Smooth muscle cell of the brain vasculature (primary cell): ENCODE measurements around the gene ILF2.

ENCODE experiments used
- DNase-seq: peaks from one replicate; pipeline ENCODE4 v3.0.0-alpha.2; 2012; ENCODE audit warnings: low read depth, low spot score

Gene ILF2

DNA sequence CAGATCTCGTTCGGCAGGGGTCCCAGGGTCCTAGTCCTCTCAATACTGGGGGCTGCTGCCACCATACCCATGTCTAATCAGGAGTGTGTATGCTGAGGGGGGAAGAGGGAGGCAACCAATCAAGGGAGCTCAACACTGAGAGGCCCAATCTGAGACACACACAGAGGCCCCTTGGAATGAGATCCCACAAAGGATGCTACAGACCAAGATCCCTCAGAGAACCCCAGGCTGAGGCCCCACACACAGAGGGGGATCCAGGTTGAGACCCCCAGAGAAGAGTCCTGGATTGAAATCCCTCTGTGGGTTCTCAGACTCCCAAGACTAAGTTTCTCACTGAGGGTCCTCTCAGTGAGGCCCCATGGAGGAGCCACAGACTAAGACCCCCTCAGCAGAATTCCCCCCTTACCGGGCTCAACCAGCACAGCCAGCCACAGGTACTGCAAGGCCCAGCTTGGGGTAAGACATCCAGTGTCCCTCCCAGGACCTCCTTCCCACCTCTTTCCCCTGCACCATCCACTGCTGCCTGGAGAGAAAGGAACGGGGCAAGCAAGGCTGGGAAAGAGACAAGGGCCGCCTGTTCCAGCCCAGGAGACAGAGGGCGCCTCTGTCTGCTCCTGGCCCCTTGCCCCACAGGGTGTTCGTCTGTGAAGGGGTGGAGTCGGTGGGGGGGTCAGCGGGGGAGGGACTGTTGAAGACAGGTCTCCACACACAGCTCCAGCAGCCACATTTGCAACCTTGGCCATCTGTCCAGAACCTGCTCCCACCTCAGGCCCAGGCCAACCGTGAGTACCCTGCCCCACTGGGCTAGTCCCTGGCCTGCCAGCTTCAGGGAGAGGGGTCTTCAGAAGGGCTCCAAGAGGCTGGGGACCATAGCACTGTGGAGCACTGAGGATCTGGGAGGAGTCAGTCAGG is 42.8 kb downstream of the ILF2 start, which contains the start of gene S100A1:
TSS of gene S100A1 (plus strand) at position 720 of the 912 bp plus-strand sequence. CDS start 2,088 bp downstream, outside the sequence.
- no peak for DNase-seq

- DNase-seq = peak; percentile 86
Measured at GRCh38 chr1:153626904-153627714, 43.7 kb downstream of the ILF2 start, which contains the start of gene S100A13. S100A13 (minus strand) TSS chr1:153627505; CDS start chr1:153626472, 1,033 bp downstream.

- DNase-seq = no peak
Measured at GRCh38 chr1:153626477-153626903, 44.3 kb downstream of the ILF2 start.

GRCh38 chr1:153624965-153625611 is 45.7 kb downstream of the ILF2 start:
- no peak for DNase-seq

GRCh38 chr1:153623101-153623500 is 47.7 kb downstream of the ILF2 start:
- DNase-seq = no peak

- DNase-seq = no peak
Measured at GRCh38 chr1:153619171-153619570, 51.6 kb downstream of the ILF2 start.

DNA sequence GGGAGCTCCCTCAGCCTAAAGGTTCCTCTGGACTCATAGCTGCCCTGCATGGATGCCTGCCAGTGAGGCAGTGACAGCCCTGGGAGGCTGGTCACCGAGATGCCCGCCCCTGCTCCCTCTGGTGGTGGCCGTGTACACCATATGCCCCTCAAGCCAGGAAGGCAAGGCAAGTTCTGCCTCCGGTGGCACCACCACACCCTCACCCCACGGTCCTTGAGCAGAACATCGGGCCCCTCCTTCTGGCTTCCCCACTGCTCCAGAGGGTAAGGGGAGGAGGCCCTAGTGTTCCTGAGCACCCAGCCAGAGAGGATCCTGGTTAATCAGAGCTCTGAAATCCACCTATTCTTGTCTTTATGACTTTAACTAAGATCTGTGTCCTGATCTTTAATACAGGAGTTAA is 53.1 kb downstream of the ILF2 start:
- DNase-seq = no peak

- no peak for DNase-seq
Measured at GRCh38 chr1:153616917-153617311, 53.9 kb downstream of the ILF2 start.

- DNase-seq = no peak
Measured at GRCh38 chr1:153616144-153616916, 54.5 kb downstream of the ILF2 start, which contains the start of gene S100A14. S100A14 (minus strand) TSS chr1:153616325; CDS start chr1:153615858, 467 bp downstream.

GRCh38 chr1:153615406-153615805 is 55.4 kb downstream of the ILF2 start:
- no peak for DNase-seq

DNA sequence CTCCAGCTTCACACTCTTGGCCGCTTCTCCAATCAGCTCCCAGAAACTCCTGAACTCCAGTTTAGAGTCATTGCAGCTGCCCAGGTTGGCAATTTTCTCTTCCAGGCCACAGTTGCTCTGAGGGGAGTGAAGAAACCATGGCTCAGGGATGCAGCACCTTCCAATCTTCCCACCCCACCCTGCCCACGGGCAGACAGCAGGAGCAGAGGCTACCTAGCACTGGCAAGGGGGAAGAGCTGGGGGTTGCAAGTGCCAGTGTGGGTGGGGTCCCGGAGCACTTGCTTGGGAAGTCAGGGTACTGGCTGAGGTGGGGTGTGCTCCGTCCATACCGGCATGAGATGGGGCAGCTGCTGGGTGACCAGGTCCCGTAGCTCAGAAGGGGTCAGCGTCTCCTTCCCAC is 55.9 kb downstream of the ILF2 start:
- no peak for DNase-seq

GRCh38 chr1:153614189-153614900 is 56.4 kb downstream of the ILF2 start:
- DNase-seq = no peak

- no peak for DNase-seq
Measured at GRCh38 chr1:153613406-153613805, 57.4 kb downstream of the ILF2 start.

GRCh38 chr1:153612755-153613331 is 58.0 kb downstream of the ILF2 start, which contains the start of gene S100A16:
S100A16 (minus strand) TSS chr1:153613137; CDS start chr1:153608151, 4,986 bp downstream.
- DNase-seq = no peak

DNA sequence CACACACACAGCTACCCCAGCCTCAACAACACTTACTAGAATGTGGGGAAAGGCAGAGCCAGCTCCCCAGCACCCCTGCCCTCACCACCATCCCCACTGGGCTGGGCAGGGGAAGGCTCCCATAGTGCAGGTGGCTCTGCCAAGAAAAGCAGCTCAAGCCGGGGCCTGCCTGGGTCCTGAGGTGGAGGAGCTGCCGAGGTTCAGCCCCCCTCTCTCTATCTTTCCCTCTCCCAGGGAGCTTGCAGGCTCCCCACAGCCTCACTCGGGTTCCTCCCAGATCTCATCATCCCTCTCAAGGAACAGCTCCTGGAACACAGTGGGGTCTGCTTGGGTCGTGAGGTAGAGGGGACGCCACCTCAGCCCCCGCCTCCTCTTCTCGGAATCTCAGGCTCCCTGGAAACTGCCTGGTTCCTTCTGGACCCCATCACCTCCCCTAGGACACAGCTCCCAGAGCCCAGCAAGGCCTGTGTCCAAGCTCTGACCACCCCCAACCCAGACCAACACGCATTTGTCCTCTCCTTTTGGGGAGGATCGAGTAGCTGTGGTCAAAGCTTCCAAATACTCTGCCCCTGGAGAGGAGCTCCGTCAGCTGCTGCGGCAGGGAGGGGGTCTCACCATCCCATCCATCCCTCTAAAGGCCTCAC is 58.6 kb downstream of the ILF2 start:
- DNase-seq = no peak
